Esophagus muscularis mucosa (tissue), 3 donors: ENCODE results near the gene PPA1.

Experiments
- CTCF ChIP-seq, 3 experiments: fragments of 200-600 bp in 2 of 3; fragments of 450-650 bp in 1 of 3; sonication (generic) in 2 of 3; IDR thresholded peaks; one replicate each; pipeline ENCODE4 v1.5.1; 2017 to 2019; ENCODE audit warnings: antibody characterized with exemption in 3 of 3, mild to moderate bottlenecking in 2 of 3, moderate library complexity in 1 of 3
- POLR2A ChIP-seq: fragments of 450-650 bp; IDR thresholded peaks from one replicate; pipeline ENCODE4 v1.6.1; 2017; ENCODE audit warnings: antibody characterized with exemption, moderate library complexity, mild to moderate bottlenecking, low read depth
- POLR2AphosphoS5 ChIP-seq, 2 donors: sonication (generic); formaldehyde crosslinking; IDR thresholded peaks; one replicate each; pipeline ENCODE4 v1.6.1; 2017; ENCODE audit warnings: antibody characterized with exemption in 2 of 2

- TF ChIP-seq POLR2A (no peak), POLR2AphosphoS5 (IDR thresholded peaks at IDR 0.05) (no peak), CTCF (IDR thresholded peaks at IDR 0.05) (no peak)
These were observed 26.5 kb downstream of the PPA1 start for GRCh38 chr10:70206762-70207161.
